HG02938 (cell line): ENCODE measurements around the gene NFKB1.

ENCODE experiments used
- ATAC-seq: cut with Tn5 transposase; IDR thresholded peaks from one replicate; pipeline ENCODE4 v1.9.1; 2021; ENCODE audit warnings: mild to moderate bottlenecking, moderate library complexity; ENCODE audit not compliant: unreplicated experiment

NFKB1 gene

GRCh38 chr4:102619776-102620631 lies 118.8 kb downstream of the NFKB1 start:
- peak; percentile 5 for ATAC-seq

GRCh38 chr4:102620697-102621497 lies 119.7 kb downstream of the NFKB1 start:
- peak; percentile 62 for ATAC-seq

GRCh38 chr4:102623622-102624021 lies 122.5 kb downstream of the NFKB1 start:
- no peak for ATAC-seq

GRCh38 chr4:102624505-102624904 lies 123.3 kb downstream of the NFKB1 start:
- ATAC-seq: no peak

- ATAC-seq: peak; percentile 91
Observed at GRCh38 chr4:102625232-102625930, 124.2 kb downstream of the NFKB1 start.

- ATAC-seq: no peak
Observed at GRCh38 chr4:102627831-102628523, 126.8 kb downstream of the NFKB1 start.

GRCh38 chr4:102629673-102630072 lies 128.5 kb downstream of the NFKB1 start:
- ATAC-seq: no peak

- ATAC-seq: no peak
Observed at GRCh38 chr4:102631616-102632015, 130.5 kb downstream of the NFKB1 start.

- ATAC-seq: no peak
Observed at GRCh38 chr4:102632241-102633065, 131.3 kb downstream of the NFKB1 start.

- ATAC-seq: no peak
Observed at GRCh38 chr4:102633100-102633499, 131.9 kb downstream of the NFKB1 start.

- ATAC-seq: no peak
Observed at GRCh38 chr4:102637391-102637790, 136.2 kb downstream of the NFKB1 start.

GRCh38 chr4:102638621-102639020 lies 137.5 kb downstream of the NFKB1 start:
- no peak for ATAC-seq

- no peak for ATAC-seq
Observed at GRCh38 chr4:102639598-102639997, 138.4 kb downstream of the NFKB1 start.

- ATAC-seq: no peak
Observed at GRCh38 chr4:102640669-102641068, 139.5 kb downstream of the NFKB1 start.

- ATAC-seq: no peak
Observed at GRCh38 chr4:102641793-102642192, 140.6 kb downstream of the NFKB1 start.

- ATAC-seq: no peak
Observed at GRCh38 chr4:102642631-102643298, 141.6 kb downstream of the NFKB1 start.

- ATAC-seq: no peak
Observed at GRCh38 chr4:102647117-102647516, 146.0 kb downstream of the NFKB1 start.

GRCh38 chr4:102657206-102657605 lies 156.0 kb downstream of the NFKB1 start:
- ATAC-seq: no peak

GRCh38 chr4:102663073-102663472 lies 161.9 kb downstream of the NFKB1 start:
- ATAC-seq: no peak
